NCI-H510A (cell line): ENCODE results near the gene CASP14.
"Not testable (repeated sequence)": the region's sequence is repeated elsewhere in the genome, so short reads cannot be mapped to it uniquely, and the experiment has no call there.

Experiments
- DNase-seq: peaks from one replicate; lab custom pipeline; 2025; lab: John Stamatoyannopoulos, UW

The CASP14 gene, protein sequence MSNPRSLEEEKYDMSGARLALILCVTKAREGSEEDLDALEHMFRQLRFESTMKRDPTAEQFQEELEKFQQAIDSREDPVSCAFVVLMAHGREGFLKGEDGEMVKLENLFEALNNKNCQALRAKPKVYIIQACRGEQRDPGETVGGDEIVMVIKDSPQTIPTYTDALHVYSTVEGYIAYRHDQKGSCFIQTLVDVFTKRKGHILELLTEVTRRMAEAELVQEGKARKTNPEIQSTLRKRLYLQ

GRCh38 chr19:15048885-15049541, at the start of gene CASP14:
Gene CASP14, plus strand, starts transcription at chr19:15049480. Its CDS starts 2,772 bp downstream, at chr19:15052252.
- DNase-seq = no peak

GRCh38 chr19:15008308-15008707, 41.0 kb upstream of the CASP14 start:
- DNase-seq = no peak

DNA sequence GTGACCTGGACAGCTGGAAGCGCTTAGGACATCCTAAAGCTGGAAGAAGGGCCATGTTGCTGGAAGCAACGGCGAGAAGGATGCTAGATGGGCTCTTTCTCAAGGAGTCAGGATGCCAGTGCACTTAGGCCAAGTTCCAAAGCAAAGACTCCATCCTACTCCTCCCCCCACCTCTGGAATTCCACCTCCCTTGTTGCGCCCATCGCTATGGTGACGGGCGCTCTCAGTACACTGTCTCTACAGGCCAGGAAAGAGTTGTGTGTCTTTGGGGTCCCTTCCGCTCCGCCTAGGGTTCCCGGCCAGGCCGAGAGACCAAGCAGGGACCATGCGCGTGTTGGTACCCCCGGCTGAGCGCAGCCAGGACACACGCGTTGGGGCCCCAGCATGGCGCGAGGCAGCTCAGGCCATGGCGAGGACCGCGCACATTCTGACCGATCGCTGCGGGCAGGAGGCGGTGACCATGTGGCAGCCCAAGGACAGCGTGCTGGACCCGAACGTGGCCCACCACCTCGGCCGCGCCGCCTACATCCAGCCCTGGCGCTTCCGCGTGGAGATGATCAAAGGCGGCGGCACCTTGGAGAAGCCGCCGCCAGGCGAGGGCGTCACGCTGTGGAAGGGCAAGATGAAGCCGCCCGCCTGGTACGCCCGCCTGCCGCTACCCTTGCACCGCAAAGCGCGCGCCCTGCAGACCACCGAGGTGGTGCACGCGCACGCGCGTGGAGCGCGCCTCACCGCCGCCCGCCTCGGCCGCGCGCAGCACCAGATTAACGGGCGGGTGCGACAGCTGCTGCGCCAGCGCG, 38.6 kb upstream of the CASP14 start:
- no peak for DNase-seq

DNA sequence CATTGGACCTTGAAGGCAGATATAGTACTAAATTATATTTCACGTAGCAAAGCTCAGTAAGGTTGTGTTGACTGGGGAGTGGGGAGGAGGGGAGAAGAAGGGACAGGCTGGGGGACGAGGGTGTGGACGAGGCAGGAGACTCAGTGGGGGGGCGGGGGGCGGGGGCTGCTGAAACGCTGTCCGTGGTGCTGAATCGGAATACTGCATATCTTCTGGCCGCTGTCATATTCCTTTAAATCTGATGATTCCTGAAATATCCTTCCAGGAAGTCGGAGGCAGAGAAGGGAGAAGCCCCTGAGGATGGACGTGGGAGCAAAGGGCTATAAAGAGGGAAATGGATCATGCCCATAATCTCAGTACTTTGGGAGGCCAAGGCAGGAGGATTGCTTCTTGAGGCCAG, 34.7 kb upstream of the CASP14 start:
- DNase-seq = no peak

- DNase-seq = no peak
Observed at GRCh38 chr19:15015946-15016542, 33.2 kb upstream of the CASP14 start.

- not testable (repeated sequence) for DNase-seq
Observed at GRCh38 chr19:15018836-15019235, 30.4 kb upstream of the CASP14 start.

- no peak for DNase-seq
Observed at GRCh38 chr19:15021286-15022007, 27.8 kb upstream of the CASP14 start.

DNA sequence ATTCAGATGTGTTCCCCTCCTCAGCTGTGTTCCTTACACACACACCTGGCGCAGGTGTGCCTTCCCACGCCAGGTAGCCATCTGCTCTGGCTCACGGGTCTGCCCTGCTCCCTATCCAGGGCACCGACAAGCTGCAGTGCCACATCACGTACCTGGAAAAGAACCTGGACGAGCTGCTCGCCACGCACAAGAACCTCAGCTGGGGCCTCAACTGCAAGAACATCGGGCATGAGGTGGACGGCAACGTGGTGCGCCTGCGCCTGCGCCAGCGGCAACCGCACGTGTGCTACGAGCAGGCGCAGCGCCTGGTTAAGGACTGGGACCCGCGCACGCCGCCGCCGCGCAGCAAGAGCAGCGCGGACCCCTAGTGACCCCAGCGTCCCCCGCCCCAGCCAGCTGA, 26.5 kb upstream of the CASP14 start:
- DNase-seq = no peak

GRCh38 chr19:15025217-15025616, 24.1 kb upstream of the CASP14 start:
- no peak for DNase-seq

DNA sequence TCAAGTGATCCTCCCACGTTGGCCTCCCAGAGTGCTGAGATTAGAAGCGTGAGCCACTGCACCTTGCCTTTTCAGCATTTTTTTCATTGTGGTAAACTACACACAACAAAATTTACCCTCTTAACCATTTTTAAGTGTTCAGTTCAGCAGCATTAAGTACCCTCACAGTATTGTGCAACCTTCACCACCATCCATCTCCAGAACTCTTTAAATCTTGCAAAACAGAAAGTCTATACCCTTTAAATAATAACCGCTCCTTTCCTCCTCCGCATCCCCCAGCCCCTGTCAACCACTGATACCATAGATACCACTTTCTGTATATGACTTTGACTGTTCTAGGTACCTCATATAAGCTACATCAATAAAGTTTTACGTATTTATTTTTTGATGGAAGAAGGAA, 20.8 kb upstream of the CASP14 start:
- DNase-seq = no peak

GRCh38 chr19:15031675-15032074, 17.6 kb upstream of the CASP14 start:
- DNase-seq = no peak

- DNase-seq = no peak
Observed at GRCh38 chr19:15035795-15036311, 13.4 kb upstream of the CASP14 start.

- no peak for DNase-seq
Observed at GRCh38 chr19:15037586-15037985, 11.7 kb upstream of the CASP14 start.

DNA sequence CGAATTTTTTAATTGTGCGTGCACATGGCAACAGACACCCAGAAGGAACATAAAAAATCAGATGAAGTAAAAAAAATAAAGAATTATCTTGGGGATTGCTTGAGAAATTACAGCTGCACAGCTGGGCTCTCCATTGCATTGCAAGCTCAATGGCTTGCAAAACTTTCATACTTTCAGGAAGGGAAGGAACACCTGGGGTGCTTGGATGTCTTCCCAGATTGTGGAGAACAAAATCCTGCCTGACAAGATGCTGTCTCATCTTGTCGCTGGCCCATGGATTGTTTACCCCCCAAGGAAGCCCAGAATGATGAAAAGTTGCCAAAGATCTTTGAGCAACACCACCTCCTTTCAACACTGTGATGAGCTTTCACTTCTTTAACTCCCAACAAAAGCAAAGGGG, 11.0 kb upstream of the CASP14 start:
- DNase-seq = no peak

DNA sequence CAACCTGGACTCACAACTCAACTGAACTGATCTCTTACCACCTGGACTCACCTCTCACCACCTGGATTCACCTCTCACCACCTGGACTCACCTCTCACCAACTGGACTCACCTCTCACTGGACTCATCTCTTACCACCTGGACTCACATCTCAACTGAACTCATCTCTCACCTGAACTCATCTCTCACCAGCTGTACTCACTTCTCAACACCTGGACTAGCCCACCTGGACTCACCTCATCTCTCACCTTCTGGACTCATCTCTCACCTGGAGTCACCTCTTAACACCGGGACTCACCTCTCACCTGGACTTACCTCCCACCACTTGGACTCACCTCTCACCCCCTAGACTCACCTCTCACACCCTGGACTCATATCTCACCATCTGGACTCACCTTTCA, 7.3 kb upstream of the CASP14 start:
- DNase-seq = no peak

GRCh38 chr19:15042826-15043225, 6.5 kb upstream of the CASP14 start:
- DNase-seq = no peak

DNA sequence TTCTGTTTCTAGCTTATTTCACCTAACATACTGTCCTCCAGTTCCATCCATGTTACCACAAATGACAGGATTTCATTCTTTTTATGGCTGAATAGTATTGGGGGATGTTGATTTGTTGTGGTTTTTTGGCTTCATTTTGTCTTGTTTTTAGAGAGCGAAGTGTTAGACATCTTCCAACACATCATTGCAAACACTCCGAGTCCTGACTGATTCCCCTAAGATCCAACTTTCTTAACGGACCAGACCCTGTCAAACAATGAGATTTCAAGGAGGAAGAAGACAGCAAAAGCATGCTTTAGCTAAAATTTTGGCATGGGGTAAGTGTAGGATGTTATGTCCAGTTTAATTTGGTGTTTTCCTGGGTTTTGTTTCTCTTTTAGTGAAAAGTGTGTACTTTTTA, 3.8 kb upstream of the CASP14 start:
- no peak for DNase-seq

DNA sequence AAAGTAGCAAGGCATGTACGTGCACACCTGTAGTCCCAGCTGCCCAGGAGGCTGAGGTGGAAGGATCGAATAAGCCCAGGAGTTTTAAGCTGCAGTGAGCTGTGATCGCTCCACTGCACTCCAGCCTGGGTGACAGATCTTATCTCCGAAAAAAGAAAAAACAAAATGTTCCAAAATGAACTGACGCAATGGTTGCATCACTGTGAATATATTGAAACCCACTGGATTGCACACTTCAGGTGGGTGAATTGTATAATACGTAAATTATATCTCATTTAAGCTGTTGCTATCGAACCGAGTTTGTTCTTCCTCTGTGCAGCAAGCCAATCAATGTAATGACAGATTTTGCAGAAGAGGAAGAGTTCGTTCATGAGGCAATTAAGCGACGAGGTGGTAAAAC, 1.6 kb upstream of the CASP14 start:
- DNase-seq = no peak

DNA sequence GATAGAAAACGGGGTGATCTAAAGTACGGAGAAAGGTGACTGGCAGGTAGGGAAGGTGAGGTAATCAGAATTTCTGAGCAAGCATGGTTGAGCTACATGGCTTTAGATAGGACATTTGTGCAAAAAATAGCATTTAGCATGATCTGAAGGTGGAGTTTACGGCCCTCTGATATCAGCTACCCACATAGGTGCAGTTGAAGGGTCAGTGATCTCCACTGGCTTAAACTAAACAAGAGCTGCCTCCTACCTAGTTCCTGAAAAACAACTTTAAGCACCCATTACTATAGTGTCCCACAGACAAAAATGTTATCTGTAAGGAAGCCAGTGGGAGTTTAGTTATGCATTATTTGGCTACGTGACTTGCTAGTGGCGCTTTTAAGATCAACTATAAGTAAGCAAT, 1.2 kb upstream of the CASP14 start:
- no peak for DNase-seq

DNA sequence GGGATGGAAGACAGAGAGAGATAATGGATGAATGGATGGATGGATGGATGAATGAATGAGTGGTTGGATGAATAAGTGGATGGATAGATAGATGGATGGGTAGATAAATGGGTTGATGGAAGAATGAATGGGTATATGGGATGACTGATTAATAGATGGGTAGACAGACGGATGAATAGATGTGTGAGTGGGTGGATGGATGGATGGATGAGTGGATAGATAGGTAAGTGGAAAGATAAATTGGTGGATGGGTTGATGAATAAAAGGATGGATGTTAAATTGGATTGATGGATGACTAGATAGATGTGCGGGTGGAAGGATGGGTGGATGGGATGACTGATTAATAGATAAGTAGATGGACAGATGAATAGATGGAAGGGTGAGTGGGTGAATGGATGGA, 1.4 kb downstream of the CASP14 start:
- DNase-seq = no peak

DNA sequence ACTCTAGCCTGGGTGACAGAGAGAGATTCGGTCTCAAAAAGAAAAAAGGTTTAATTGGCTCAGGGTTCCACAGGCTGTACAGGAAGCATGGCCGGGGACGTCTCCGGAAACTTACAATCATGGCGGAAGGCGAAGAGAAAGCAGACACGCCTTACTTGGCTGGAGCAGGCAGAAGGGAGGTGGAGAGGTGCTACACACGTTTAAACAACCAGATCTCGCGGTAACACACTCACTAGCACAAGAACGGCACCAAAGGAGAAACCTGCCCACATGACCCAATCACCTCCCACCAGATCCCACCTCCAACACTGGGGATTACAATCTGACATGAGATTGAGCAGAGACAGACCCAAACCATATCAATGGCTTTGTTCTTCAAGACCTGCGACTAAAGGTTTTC, 12.8 kb downstream of the CASP14 start:
- no peak for DNase-seq

DNA sequence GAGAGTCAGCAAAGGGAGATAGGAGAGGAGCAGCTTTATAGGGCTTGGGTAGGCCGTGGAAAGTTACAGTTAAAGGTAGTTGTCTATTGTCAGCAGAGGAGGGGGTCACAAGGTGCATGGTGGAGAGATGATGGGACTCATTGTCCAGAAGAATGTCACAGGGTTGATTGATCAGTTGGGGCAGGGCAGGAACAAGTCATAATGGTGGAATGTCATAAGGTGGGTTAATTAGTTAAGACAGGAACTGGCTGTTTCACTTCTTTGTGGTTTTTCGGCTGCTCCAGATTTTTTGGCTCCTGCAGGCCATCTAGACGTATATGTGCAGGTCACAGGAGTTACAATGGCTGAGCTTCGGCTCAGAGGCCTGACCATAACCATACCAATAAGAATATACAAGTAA, 21.1 kb downstream of the CASP14 start:
- DNase-seq = not testable (repeated sequence)
